SK-MEL-5 (cell line): Measurements from ENCODE around the gene WDR1. TPM values are rescaled to one million over a fixed set of nuclear protein-coding genes. Genes with fewer than 3 reads are reported as not detected.

Source experiments
- DNase-seq: peaks from one replicate; pipeline ENCODE4 v3.0.0-alpha.2; 2016; ENCODE audit warnings: low read depth, low spot score
- in situ Hi-C: cut with HindIII; loops from 2 replicates; pipeline ENCODE4 v1.10.0; 2016; ENCODE audit warnings: low sequenced_read_pairs, high pct_unique_total_duplicates, low pct_unique_long_range_greater_than_20kb
- small RNA-seq, 2 experiments: library from RNA; depleted of rRNA; stranded (forward); fragments of <200 nt; gene quantifications; one replicate each; pipeline ENCODE3, GENCODE V24; 2014
- total RNA-seq: library from RNA; depleted of rRNA; stranded (reverse); fragments of >200 nt; shearing (Covaris generic); gene quantifications from 2 replicates; pipeline ENCODE4 v1.2.3, GENCODE V29; 2014; rRNA removed

The WDR1 gene
- total RNA-seq, 1 experiment from 2014 or later, result 248 TPM

DNA sequence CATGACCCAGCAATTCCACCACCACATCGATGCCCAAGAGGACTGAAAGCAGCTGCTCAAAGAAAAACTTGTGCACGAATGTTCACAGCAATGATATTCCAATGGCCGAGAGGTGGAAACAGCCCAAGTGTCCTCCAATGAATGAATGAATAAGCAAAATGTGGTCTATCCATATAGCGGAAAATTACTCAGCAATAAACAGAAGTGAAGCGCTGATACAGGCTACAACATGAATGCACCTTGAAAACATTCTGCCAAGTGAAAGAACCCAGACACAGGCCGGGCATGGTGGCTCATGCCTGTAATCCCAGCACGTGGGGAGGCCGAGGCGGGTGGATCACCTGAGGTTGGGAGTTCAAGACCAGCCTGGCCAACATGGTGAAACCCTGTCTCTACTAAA is 90.1 kb downstream of the WDR1 start:
- DNase-seq, result no peak
- in situ Hi-C loops, result no loop called here

DNA sequence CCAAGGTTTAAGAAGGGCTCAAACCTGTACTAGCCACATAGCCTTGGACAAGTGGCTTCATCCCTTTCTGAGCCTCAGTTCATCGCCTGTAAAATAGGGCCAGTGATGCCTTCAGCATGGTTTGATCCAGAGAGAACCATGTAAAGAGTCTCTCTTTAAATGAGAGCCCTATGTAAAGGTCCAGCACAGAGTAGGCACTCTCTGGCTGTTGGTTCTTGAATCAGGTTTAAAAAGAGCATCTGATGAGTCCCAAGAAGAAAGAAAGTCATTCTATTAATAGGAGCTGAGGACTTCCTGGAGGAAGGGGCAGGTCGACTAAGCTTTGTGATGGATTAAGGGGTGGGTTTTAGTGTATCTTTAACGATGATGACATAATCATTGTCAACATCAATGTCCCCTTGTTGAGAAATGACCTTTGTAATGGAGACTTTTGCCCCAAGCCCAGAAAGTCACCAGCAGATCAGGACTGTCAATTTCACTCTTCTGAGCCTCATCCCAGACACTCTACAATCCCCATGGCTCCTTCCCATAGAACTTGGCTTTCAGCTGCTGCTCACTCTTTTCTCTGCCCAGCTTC is 91.3 kb downstream of the WDR1 start:
- in situ Hi-C loops, result no loop called here
- DNase-seq, result no peak

Small RNAs within 50 kb of the gene (small RNA-seq; reads per million reads assigned to genes)
- gene AC093664.1 (0 reads per million in 2 experiments), gene MIR3138 (0 reads per million in 2 experiments), gene RNA5SP155 (0 to 0.10 reads per million in 2 experiments)

Other genes starting within 250 kb of the WDR1 start
- gene SLC2A9, start 95.3 kb downstream of the WDR1 start, total RNA-seq, result 0.24 TPM in 1 of 2 replicates, not detected in the other